A549 (cell line): ENCODE results near the gene LRRC4C. TPM values are rescaled to one million over a fixed set of nuclear protein-coding genes. Genes with fewer than 3 reads are reported as not detected.
"Not testable (repeated sequence)": the region's sequence is repeated elsewhere in the genome, so short reads cannot be mapped to it uniquely, and the experiment has no call there.

Experiments used
- ATAC-seq, 2 experiments: fragments of 200-7000 bp in 1 of 2; fragments of >200 bp in 1 of 2; cut with Nextera tagmentation in 1 of 2; cut with Tn5 transposase in 1 of 2; 3 replicates each; pipeline versions ENCODE4 v1.8.0 to v1.9.1; 2018 to 2020; ENCODE audit warnings: mild to moderate bottlenecking in 1 of 2, moderate library complexity in 1 of 2
- CTCF ChIA-PET: fragments of 300-600 bp; sonication (Branson Sonifier 250); formaldehyde crosslinking; extraction: SDS; loops from one replicate; lab custom pipeline; 2021; ENCODE audit warnings: antibody characterized with exemption, inconsistent platforms; lab: Yijun Ruan, JAX
- POLR2A ChIA-PET: fragments of 350-600 bp; formaldehyde crosslinking; extraction: SDS; loops from one replicate; lab custom pipeline; 2021; ENCODE audit warnings: antibody characterized with exemption, inconsistent platforms; lab: Yijun Ruan, JAX
- DNase-seq, 2 experiments: peaks; one replicate each; pipeline versions ENCODE4 v3.0.0 to v3.0.0-alpha.2; 2011 to 2016; ENCODE audit warnings: low read depth in 1 of 2, low spot score in 1 of 2
- FAIRE-seq: peaks from 2 replicates; lab custom pipeline; 2011; peaks lifted over from hg19 to GRCh38; lab: Jason Lieb, UNC
- H3K27ac ChIP-seq, 2 experiments: fragments of >200 bp; sonication (Bioruptor Twin); formaldehyde crosslinking; 3 replicates each; pipeline ENCODE4 v1.5.1; 2016 to 2017
- H3K4me1 ChIP-seq: fragments of >200 bp; sonication (Bioruptor Twin); formaldehyde crosslinking; 3 replicates; pipeline ENCODE4 v1.6.1; 2016
- H3K4me2 ChIP-seq: fragments of >200 bp; sonication (Bioruptor Twin); formaldehyde crosslinking; 3 replicates; pipeline ENCODE4 v1.6.1; 2016
- H3K4me3 ChIP-seq: fragments of >200 bp; sonication (Bioruptor Twin); formaldehyde crosslinking; 3 replicates; pipeline ENCODE4 v1.5.1; 2016
- H3K9me3 ChIP-seq: fragments of >200 bp; sonication (Bioruptor Twin); formaldehyde crosslinking; 3 replicates; pipeline ENCODE4 v1.6.1; 2016
- CBX8 ChIP-seq: fragments of 200-600 bp; sonication (generic); IDR thresholded peaks from 2 replicates; pipeline ENCODE4 v1.6.1; 2016
- EHF ChIP-seq: fragments of 250-450 bp; sonication (Bioruptor Pico); IDR thresholded peaks from 2 replicates; pipeline ENCODE4 v1.5.0; 2020; ENCODE audit warnings: mild to moderate bottlenecking
- FOSL2 ChIP-seq, 2 experiments: fragments of 450-650 bp in 1 of 2; fragments of >200 bp in 1 of 2; sonication (Bioruptor Twin) in 1 of 2; formaldehyde crosslinking; IDR thresholded peaks; 2 replicates each; pipeline versions ENCODE4 v1.5.0 to v1.6.1; 2016 to 2020; ENCODE audit warnings: mild to moderate bottlenecking in 1 of 2, moderate library complexity in 1 of 2
- HOXB13 ChIP-seq: fragments of 250-450 bp; sonication (Bioruptor Pico); IDR thresholded peaks from 2 replicates; pipeline ENCODE4 v1.5.0; 2020; ENCODE audit warnings: low read depth, mild to moderate bottlenecking, moderate library complexity
- KDM1A ChIP-seq: fragments of 200-600 bp; sonication (generic); IDR thresholded peaks from 2 replicates; pipeline ENCODE4 v1.6.1; 2016; ENCODE audit warnings: low read depth, mild to moderate bottlenecking
- KDM5A ChIP-seq: fragments of 200-600 bp; sonication (generic); IDR thresholded peaks from 2 replicates; pipeline ENCODE4 v1.6.1; 2016; ENCODE audit warnings: antibody characterized with exemption, mild to moderate bottlenecking
- MYC ChIP-seq: IDR thresholded peaks from 2 replicates; pipeline ENCODE4 v1.6.1; 2012; ENCODE audit warnings: mild to moderate bottlenecking, inconsistent platforms, low read length, improper control_type of control experiment, borderline replicate concordance
- NR3C1 ChIP-seq: fragments of >200 bp; sonication (Bioruptor Twin); formaldehyde crosslinking; IDR thresholded peaks from 3 replicates; pipeline ENCODE4 v1.6.1; 2017
- RCOR1 ChIP-seq: fragments of 150-350 bp; IDR thresholded peaks from 2 replicates; pipeline ENCODE4 v1.6.1; 2014; ENCODE audit warnings: antibody characterized with exemption, low read length, low read depth
- RNF2 ChIP-seq: fragments of 200-600 bp; sonication (generic); IDR thresholded peaks from 2 replicates; pipeline ENCODE4 v1.6.1; 2016; ENCODE audit warnings: low read depth, mild to moderate bottlenecking, antibody characterized with exemption, moderate library complexity, borderline replicate concordance
- SMC3 ChIP-seq: fragments of >200 bp; sonication (Bioruptor Twin); formaldehyde crosslinking; IDR thresholded peaks from 3 replicates; pipeline ENCODE4 v1.6.1; 2018; ENCODE audit warnings: inconsistent platforms
- ZC3H11A ChIP-seq: fragments of 450-650 bp; IDR thresholded peaks from 2 replicates; pipeline ENCODE4 v1.6.1; 2014; ENCODE audit warnings: antibody characterized with exemption, mild to moderate bottlenecking
- ZFP36 ChIP-seq: fragments of 450-650 bp; IDR thresholded peaks from 2 replicates; pipeline ENCODE4 v1.6.1; 2014; ENCODE audit warnings: borderline replicate concordance; ENCODE audit not compliant: partially characterized antibody
- WGBS: methylation state at CpG from one replicate; pipeline ENCODE4 v1.1.6; 2017; ENCODE audit errors: missing lambda C conversion rate; 5-methylcytosine and 5-hydroxymethylcytosine counted together
- polyA plus RNA-seq, 4 experiments: library from polyadenylated mRNA; depleted of rRNA in 3 of 4; stranded (reverse); fragments of >200 nt; fragmentation: RNase III in 1 of 4; extraction: RNeasy Plus Mini Kit Qiagen cat#74134 plus additional on column Dnase treatment in 1 of 4; gene quantifications; 2 replicates in 3 of 4; 3 replicates in 1 of 4; pipeline ENCODE4 v1.2.3, GENCODE V29; 2011 to 2017
- TF ChIP-seq, protein P1 (sequence below): fragments of >200 bp; sonication (Bioruptor Twin); formaldehyde crosslinking; IDR thresholded peaks from 3 replicates; pipeline ENCODE4 v1.5.1; 2016
- TF ChIP-seq, protein P2 (sequence below): fragments of 150-350 bp; IDR thresholded peaks from 2 replicates; pipeline ENCODE4 v1.6.1; 2014; ENCODE audit warnings: low read depth, mild to moderate bottlenecking, low read length
- TF ChIP-seq, protein P3 (sequence below): fragments of 250-450 bp; sonication (Bioruptor Pico); IDR thresholded peaks from 2 replicates; pipeline ENCODE4 v1.5.0; 2021; ENCODE audit warnings: mild to moderate bottlenecking, moderate library complexity, borderline replicate concordance
- TF ChIP-seq, protein P4 (sequence below): IDR thresholded peaks from 2 replicates; pipeline ENCODE4 v1.6.1; 2012
- TF ChIP-seq, protein P5 (sequence below): IDR thresholded peaks from 2 replicates; pipeline ENCODE4 v1.6.1; 2012; ENCODE audit warnings: low read depth, borderline replicate concordance

The LRRC4C gene
- polyA plus RNA-seq, 2 of the 4 experiments (the other 2 are of a cell fraction): not detected

DNA sequence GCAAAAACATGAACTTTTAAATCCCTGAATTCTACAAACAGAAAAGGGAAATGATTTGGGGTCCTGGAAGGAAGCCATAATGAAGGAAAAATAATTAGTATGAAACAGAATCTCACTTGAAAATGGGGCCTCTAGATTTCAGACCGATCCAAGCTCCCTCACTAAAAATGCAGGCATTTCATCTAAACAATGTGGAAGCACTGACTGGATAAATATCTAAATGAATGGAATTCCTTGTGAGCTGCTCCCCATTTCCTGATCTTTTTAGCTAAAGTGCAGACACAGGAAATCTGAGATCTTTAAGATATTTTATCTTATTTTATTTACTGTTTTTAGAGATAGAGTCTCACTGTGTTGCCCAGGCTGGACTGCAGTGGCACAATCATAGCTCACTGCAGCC, 1255.8 kb downstream of the LRRC4C start:
- FAIRE-seq (no peak), ATAC-seq (no peak), DNase-seq (no peak)
- H3K9me3 ChIP-seq: no peaks in the 10 kb centered on the region
- TF ChIP-seq, protein P1, sequence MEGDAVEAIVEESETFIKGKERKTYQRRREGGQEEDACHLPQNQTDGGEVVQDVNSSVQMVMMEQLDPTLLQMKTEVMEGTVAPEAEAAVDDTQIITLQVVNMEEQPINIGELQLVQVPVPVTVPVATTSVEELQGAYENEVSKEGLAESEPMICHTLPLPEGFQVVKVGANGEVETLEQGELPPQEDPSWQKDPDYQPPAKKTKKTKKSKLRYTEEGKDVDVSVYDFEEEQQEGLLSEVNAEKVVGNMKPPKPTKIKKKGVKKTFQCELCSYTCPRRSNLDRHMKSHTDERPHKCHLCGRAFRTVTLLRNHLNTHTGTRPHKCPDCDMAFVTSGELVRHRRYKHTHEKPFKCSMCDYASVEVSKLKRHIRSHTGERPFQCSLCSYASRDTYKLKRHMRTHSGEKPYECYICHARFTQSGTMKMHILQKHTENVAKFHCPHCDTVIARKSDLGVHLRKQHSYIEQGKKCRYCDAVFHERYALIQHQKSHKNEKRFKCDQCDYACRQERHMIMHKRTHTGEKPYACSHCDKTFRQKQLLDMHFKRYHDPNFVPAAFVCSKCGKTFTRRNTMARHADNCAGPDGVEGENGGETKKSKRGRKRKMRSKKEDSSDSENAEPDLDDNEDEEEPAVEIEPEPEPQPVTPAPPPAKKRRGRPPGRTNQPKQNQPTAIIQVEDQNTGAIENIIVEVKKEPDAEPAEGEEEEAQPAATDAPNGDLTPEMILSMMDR: no peak
- 3% methylated on average over 1 of the region's 1 CpG for whole genome bisulfite sequencing
- H3K27ac ChIP-seq: no peak overlapping the region
- H3K4me2 ChIP-seq: no peak overlapping the region
- CTCF ChIA-PET: interaction anchor here (0.6 kb wide), 1 partner anchor 1109 kb away, joined by 4 read pairs; no protein-coding TSS in a partner anchor
- no peak overlapping the region for H3K4me3 ChIP-seq
- POLR2A ChIA-PET: no interaction called here
- H3K4me1 ChIP-seq: no peaks in the 10 kb centered on the region

DNA sequence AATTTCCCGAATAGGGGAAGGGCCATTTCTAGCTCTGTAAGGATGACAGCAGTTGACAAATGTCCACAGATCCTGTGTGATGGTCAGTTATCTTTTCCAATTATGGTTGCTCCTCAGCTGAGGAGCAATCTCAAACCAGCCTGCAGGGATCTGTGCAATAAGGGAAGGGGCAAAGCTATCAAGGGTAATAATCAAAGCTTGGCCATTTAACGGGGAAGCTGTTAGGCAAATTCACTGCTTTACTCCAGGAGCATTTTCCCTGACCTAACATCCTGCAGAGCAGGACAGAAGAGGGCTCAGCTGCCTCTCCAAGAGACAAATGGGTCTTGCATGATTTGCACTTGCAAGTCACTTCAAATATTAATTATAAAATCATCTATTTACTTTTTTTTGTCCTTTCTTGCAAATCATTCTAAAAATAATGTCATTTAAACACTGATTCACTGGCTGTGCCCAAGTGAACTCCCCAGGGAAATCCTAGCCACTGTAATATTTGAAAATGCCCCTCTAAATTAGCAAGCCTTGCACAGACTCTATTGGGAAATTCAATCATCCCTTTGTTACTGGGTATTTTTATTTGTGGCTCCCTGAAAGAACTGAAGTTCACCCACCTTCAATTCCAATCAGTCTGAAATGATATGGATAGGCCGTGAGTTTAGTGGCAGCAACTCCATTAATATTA, 1256.7 kb downstream of the LRRC4C start:
- Histone ChIP-seq H3K4me2 (no peak overlapping the region), H3K4me1 (no peaks in the 10 kb centered on the region), H3K9me3 (no peaks in the 10 kb centered on the region), H3K27ac (no peak overlapping the region), H3K4me3 (no peak overlapping the region)
- no peak for DNase-seq
- WGBS: 0% methylated on average over 3 of the region's 3 CpGs
- no peak for ATAC-seq
- ChIA-PET CTCF (no interaction called here), POLR2A (no interaction called here)
- FAIRE-seq: no peak
- TF ChIP-seq RNF2: no peak
- TF ChIP-seq, protein P2, sequence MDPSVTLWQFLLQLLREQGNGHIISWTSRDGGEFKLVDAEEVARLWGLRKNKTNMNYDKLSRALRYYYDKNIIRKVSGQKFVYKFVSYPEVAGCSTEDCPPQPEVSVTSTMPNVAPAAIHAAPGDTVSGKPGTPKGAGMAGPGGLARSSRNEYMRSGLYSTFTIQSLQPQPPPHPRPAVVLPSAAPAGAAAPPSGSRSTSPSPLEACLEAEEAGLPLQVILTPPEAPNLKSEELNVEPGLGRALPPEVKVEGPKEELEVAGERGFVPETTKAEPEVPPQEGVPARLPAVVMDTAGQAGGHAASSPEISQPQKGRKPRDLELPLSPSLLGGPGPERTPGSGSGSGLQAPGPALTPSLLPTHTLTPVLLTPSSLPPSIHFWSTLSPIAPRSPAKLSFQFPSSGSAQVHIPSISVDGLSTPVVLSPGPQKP: no peak
- TF ChIP-seq FOSL2 (IDR thresholded peaks at IDR 0.05): no peak
- TF ChIP-seq FOSL2 (CRISPR knock-in tag; IDR thresholded peaks at IDR 0.05): no peak
- TF ChIP-seq MYC: no peak
- TF ChIP-seq CBX8: no peak
- no peak for TF ChIP-seq ZC3H11A
- TF ChIP-seq KDM5A: no peak
- TF ChIP-seq, protein P3, sequence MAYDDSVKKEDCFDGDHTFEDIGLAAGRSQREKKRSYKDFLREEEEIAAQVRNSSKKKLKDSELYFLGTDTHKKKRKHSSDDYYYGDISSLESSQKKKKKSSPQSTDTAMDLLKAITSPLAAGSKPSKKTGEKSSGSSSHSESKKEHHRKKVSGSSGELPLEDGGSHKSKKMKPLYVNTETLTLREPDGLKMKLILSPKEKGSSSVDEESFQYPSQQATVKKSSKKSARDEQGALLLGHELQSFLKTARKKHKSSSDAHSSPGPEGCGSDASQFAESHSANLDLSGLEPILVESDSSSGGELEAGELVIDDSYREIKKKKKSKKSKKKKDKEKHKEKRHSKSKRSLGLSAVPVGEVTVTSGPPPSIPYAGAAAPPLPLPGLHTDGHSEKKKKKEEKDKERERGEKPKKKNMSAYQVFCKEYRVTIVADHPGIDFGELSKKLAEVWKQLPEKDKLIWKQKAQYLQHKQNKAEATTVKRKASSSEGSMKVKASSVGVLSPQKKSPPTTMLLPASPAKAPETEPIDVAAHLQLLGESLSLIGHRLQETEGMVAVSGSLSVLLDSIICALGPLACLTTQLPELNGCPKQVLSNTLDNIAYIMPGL: no peak
- no peak for TF ChIP-seq EHF (CRISPR knock-in tag)
- TF ChIP-seq NR3C1: no peak
- no peak for TF ChIP-seq HOXB13 (CRISPR knock-in tag)
- no peak for TF ChIP-seq RCOR1
- no peak for TF ChIP-seq KDM1A
- TF ChIP-seq, protein P4, sequence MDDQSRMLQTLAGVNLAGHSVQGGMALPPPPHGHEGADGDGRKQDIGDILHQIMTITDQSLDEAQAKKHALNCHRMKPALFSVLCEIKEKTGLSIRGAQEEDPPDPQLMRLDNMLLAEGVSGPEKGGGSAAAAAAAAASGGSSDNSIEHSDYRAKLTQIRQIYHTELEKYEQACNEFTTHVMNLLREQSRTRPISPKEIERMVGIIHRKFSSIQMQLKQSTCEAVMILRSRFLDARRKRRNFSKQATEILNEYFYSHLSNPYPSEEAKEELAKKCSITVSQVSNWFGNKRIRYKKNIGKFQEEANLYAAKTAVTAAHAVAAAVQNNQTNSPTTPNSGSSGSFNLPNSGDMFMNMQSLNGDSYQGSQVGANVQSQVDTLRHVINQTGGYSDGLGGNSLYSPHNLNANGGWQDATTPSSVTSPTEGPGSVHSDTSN: no peak
- TF ChIP-seq ZFP36: no peak
- TF ChIP-seq, protein P5, sequence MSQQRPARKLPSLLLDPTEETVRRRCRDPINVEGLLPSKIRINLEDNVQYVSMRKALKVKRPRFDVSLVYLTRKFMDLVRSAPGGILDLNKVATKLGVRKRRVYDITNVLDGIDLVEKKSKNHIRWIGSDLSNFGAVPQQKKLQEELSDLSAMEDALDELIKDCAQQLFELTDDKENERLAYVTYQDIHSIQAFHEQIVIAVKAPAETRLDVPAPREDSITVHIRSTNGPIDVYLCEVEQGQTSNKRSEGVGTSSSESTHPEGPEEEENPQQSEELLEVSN: no peak
- no peak for TF ChIP-seq SMC3
- TF ChIP-seq, all 56 proteins: peak for 0

DNA sequence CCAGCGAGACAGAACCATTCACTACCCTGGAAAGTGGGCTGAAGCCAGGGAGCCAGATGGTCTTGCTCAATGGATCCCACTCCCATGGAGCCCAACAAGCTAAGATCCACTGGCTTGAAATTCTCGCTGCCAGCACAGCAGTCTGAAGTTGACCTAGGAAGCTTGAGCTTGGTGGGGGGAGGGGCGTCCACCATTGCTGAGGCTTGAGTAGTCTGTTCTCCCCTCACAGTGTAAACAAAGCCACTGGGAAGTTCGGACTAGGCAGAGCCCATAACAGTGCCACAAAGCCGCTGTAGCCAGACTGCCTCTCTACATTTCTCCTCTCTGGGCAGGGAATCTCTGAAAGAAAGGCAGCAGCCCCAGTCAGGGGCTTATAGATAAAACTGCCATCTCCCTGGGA, 1266.9 kb downstream of the LRRC4C start:
- CTCF ChIA-PET, H3K4me3 ChIP-seq, ATAC-seq, H3K4me1 ChIP-seq, H3K27ac ChIP-seq, H3K4me2 ChIP-seq, FAIRE-seq, DNase-seq, H3K9me3 ChIP-seq, POLR2A ChIA-PET: not testable (repeated sequence)
- 0% methylated on average over 2 of the region's 5 CpGs for WGBS
